Immature natural killer cell (primary cell): Measurements from ENCODE around the gene RIMKLA. TPM values are rescaled to one million over a fixed set of nuclear protein-coding genes. Genes with fewer than 3 reads are reported as not detected.
A peak's percentile ranks its signal among the peaks of the same experiment; 100 is the strongest.

Experiments
- DNase-seq, 3 donors: peaks; one replicate each; pipeline ENCODE4 v3.0.0; 2022; ENCODE audit warnings: mixed read lengths in 1 of 3
- H3K27ac Mint-ChIP-seq, 6 donors: one replicate each; pipeline ENCODE4 v1.8.0; 2020; ENCODE audit warnings: mixed read lengths in 6 of 6, mild to moderate bottlenecking in 5 of 6, inconsistent platforms in 4 of 6, moderate library complexity in 3 of 6
- H3K27me3 Mint-ChIP-seq, 3 donors: one replicate each; pipeline ENCODE4 v1.8.0; 2020 to 2021; ENCODE audit warnings: low read depth in 3 of 3, mild to moderate bottlenecking in 3 of 3, mixed read lengths in 3 of 3, moderate library complexity in 3 of 3, inconsistent platforms in 1 of 3
- H3K36me3 Mint-ChIP-seq, 3 donors: one replicate each; pipeline ENCODE4 v1.8.0; 2020; ENCODE audit warnings: mixed read lengths in 3 of 3, inconsistent platforms in 2 of 3, mild to moderate bottlenecking in 2 of 3
- H3K4me1 Mint-ChIP-seq, 2 donors: one replicate each; pipeline ENCODE4 v1.8.0; 2020; ENCODE audit warnings: inconsistent platforms in 2 of 2, mild to moderate bottlenecking in 2 of 2, mixed read lengths in 2 of 2, moderate library complexity in 1 of 2
- H3K4me3 Mint-ChIP-seq, 5 donors: one replicate each; pipeline ENCODE4 v1.8.0; 2020; ENCODE audit warnings: mild to moderate bottlenecking in 5 of 5, mixed read lengths in 5 of 5, inconsistent platforms in 3 of 5, moderate library complexity in 3 of 5
- H3K9me3 Mint-ChIP-seq, 6 donors: one replicate each; pipeline ENCODE4 v1.8.0; 2020; ENCODE audit warnings: mild to moderate bottlenecking in 6 of 6, mixed read lengths in 6 of 6, inconsistent platforms in 4 of 6, moderate library complexity in 3 of 6
- polyA plus RNA-seq, 3 donors: library from polyadenylated mRNA; unstranded; fragments of 300-500 nt; fragmentation: Illumina TruSeq; gene quantifications; one replicate each; pipeline ENCODE4 v1.2.3, GENCODE V29; 2021

RIMKLA gene
- polyA plus RNA-seq, 3 donors from 2014 or later, result 0.34 to 1.1 (median 0.58) TPM

GRCh38 chr1:42427240-42427639 is 46.6 kb downstream of the RIMKLA start:
- Mint-ChIP-seq H3K4me3 (no peak overlapping the region), H3K27ac (no peak overlapping the region), H3K36me3 (no peaks in the 10 kb centered on the region), H3K4me1 (peaks cover 0 to 10% of the 10 kb centered on the region in 2 donors), H3K9me3 (no peaks in the 10 kb centered on the region), H3K27me3 (peaks cover 0 to 2% (median 0%) of the 10 kb centered on the region in 3 donors)
- DNase-seq, result no peak

DNA sequence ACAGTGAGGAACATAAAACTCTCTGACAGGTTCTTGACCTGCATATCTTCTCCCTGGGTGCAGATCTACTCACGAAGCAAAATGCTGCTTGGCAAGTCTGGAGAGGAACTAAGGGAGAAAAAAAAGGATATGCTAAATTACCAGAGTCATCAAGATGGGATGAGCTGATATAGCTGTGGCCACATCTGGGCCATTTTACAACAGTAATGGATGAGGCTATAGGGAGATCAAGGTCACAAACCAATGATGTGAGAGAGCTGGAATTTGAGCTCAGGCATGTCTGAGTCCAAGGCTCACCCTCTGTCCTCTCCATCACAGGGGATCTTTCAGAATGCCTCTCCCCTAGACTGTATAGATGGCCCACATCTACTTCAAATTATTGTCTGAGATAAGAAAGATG is 49.0 kb downstream of the RIMKLA start:
- peaks cover 0 to 10% of the 10 kb centered on the region in 2 donors for H3K4me1 Mint-ChIP-seq
- H3K27me3 Mint-ChIP-seq, result no peaks in the 10 kb centered on the region
- H3K36me3 Mint-ChIP-seq, result no peaks in the 10 kb centered on the region
- no peak for DNase-seq
- no peak overlapping the region for H3K4me3 Mint-ChIP-seq
- no peak overlapping the region for H3K27ac Mint-ChIP-seq
- H3K9me3 Mint-ChIP-seq, result no peaks in the 10 kb centered on the region

DNA sequence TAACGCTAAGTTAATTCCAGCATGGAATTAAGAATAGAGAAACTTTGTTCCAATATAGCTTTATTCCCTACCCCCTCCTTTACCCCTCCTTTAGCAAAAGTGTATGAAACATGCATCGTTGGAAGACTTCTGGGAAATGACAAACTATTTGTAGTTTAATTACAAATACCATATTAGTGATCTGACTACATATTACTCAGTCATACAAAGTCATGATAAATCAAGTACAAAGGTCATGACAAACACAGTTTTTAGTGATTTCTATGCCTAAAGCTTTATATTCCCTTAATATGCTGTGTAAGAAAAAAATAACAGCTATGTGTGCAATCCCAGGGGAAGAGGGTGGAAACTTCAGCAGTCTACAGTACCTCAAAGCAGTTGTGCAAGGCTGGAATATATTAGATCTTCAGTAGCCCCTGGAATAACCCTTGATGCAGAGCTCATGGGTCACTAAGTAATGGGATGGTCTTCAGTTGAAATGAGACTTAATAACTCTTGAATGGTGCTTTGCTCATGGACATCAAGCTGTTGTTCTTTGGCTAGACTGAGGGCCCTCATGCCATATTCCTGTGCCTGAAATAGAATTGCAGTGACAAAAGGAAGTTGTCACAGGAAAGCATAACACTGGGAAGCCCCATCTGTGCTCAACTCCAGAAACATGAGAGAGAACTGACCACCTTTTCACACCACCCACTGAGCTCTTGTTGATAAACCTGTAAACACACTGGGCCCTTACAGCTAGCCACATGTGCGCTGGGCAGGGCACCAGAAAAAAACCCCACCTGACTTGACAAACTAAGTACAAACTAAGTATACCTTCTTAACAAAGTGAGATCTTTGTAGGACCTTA is 49.9 kb downstream of the RIMKLA start:
- Mint-ChIP-seq H3K4me1 (peaks cover 0 to under 1% of the 10 kb centered on the region in 2 donors), H3K27ac (peak overlapping the region in 2 of 6 donors; percentile 3 to 36), H3K36me3 (no peaks in the 10 kb centered on the region), H3K4me3 (no peak overlapping the region), H3K27me3 (no peaks in the 10 kb centered on the region), H3K9me3 (no peaks in the 10 kb centered on the region)
- peak; percentile 10 to 28 (median 15) for DNase-seq

- no peak overlapping the region for H3K4me3 Mint-ChIP-seq
- H3K27ac Mint-ChIP-seq, result no peak overlapping the region
- H3K4me1 Mint-ChIP-seq, result no peaks in the 10 kb centered on the region
- DNase-seq, result no peak
- no peaks in the 10 kb centered on the region for H3K27me3 Mint-ChIP-seq
- H3K9me3 Mint-ChIP-seq, result no peaks in the 10 kb centered on the region
- no peaks in the 10 kb centered on the region for H3K36me3 Mint-ChIP-seq
These were observed 50.9 kb downstream of the RIMKLA start for GRCh38 chr1:42431514-42431913.

DNA sequence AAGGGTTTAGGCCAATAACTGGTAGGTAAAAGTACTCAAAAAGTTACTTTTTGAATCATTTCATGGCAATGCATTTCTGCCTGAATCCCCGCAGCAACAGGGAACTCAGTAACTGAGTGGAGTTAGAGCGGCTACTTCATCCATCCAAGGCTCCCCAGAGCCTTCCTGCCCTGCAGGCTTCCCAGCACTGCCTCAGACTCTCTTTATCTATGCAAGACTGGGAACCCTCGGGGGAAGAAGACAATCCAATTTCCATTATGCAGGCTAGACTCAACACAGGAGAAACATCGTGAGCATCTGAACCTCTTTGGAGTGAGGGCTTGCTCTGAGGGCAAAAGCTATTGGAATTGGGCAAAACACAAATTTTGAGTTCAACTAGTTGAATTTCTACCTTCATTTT is 52.1 kb downstream of the RIMKLA start:
- Mint-ChIP-seq H3K27me3 (peaks cover 0 to 3% (median 0%) of the 10 kb centered on the region in 3 donors), H3K36me3 (peaks cover 0 to 3% (median 0%) of the 10 kb centered on the region in 3 donors), H3K27ac (no peak overlapping the region), H3K4me1 (no peaks in the 10 kb centered on the region), H3K9me3 (no peaks in the 10 kb centered on the region), H3K4me3 (no peak overlapping the region)
- DNase-seq, result no peak

DNA sequence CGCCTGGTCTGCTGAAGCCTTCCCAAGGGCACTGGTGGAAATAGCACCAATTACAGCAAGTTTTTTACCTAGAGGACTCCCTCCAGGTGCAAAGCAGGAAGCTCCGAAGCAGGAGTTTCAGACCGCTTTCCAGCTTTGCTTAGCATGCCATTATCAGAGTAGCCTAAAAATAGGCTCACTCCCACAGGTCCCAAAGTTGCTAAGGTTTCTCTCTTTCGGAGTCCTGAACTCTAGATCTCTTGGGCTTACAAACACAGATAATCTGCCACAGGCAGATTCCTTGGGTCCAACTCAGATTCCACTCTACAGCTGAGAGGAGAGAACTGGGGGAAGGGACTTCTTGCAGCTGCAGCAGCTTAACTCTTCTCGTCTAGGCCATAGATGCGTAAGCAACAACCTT is 52.8 kb downstream of the RIMKLA start:
- Mint-ChIP-seq H3K9me3 (no peaks in the 10 kb centered on the region), H3K4me3 (no peak overlapping the region), H3K4me1 (no peaks in the 10 kb centered on the region), H3K36me3 (peaks cover 0 to 3% (median 0%) of the 10 kb centered on the region in 3 donors), H3K27me3 (peaks cover 0 to 3% (median 0%) of the 10 kb centered on the region in 3 donors), H3K27ac (no peak overlapping the region)
- DNase-seq, result no peak

GRCh38 chr1:42434340-42434739 is 53.7 kb downstream of the RIMKLA start:
- H3K4me1 Mint-ChIP-seq, result no peaks in the 10 kb centered on the region
- DNase-seq, result no peak
- peaks cover 0 to 3% (median 2%) of the 10 kb centered on the region in 3 donors for H3K27me3 Mint-ChIP-seq
- H3K36me3 Mint-ChIP-seq, result peaks cover 0 to 3% (median 0%) of the 10 kb centered on the region in 3 donors
- no peaks in the 10 kb centered on the region for H3K9me3 Mint-ChIP-seq
- no peak overlapping the region for H3K4me3 Mint-ChIP-seq
- no peak overlapping the region for H3K27ac Mint-ChIP-seq

DNA sequence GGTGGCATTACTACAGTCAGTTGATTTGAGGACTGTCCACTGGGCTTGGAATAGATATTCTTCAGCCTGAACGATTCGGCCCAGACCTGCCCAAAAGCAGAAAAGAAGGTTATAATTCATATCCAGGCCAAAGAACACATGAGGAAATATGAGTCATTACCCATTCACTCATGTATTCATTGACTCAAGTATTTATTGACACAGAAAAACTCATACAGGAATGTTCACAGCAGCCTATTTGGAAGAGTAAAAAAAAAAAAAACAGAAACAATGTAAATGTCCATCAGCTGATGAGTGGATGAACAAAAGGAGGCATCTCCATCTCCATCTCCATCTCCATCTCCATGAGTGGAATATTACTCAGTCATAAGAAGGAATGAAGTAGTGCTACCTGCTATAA is 59.3 kb downstream of the RIMKLA start:
- H3K36me3 Mint-ChIP-seq, result peaks cover 0 to 3% (median 0%) of the 10 kb centered on the region in 3 donors
- DNase-seq, result no peak
- H3K27ac Mint-ChIP-seq, result no peak overlapping the region
- no peaks in the 10 kb centered on the region for H3K9me3 Mint-ChIP-seq
- no peaks in the 10 kb centered on the region for H3K4me1 Mint-ChIP-seq
- peaks cover 0 to 3% (median 2%) of the 10 kb centered on the region in 3 donors for H3K27me3 Mint-ChIP-seq
- H3K4me3 Mint-ChIP-seq, result no peak overlapping the region

DNA sequence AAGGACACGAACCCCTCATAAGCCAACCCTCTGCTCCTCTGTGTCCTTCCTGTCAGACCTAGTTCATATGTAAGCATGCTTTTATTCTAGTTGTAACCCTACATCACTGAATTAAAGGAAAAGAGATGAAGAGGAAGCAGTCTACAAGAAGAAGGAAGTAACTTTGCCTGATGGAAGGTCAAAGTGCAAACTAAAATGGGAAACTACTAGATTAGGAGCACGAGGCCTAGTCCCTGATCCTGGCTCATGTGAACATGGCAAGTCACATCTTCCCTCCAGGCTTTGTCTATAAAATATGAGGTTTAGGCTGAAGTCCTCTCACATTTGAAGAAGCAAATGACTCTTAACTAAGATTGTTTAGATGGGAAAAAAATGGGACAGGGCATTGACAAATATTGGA is 62.1 kb downstream of the RIMKLA start:
- DNase-seq, result no peak
- no peak overlapping the region for H3K27ac Mint-ChIP-seq
- H3K9me3 Mint-ChIP-seq, result no peaks in the 10 kb centered on the region
- no peak overlapping the region for H3K4me3 Mint-ChIP-seq
- H3K4me1 Mint-ChIP-seq, result no peaks in the 10 kb centered on the region
- H3K36me3 Mint-ChIP-seq, result no peaks in the 10 kb centered on the region
- H3K27me3 Mint-ChIP-seq, result peaks cover 0 to 10% (median 2%) of the 10 kb centered on the region in 3 donors

- H3K27ac Mint-ChIP-seq, result no peak overlapping the region
- DNase-seq, result no peak
- H3K4me1 Mint-ChIP-seq, result peaks cover 0 to 2% of the 10 kb centered on the region in 2 donors
- H3K36me3 Mint-ChIP-seq, result no peaks in the 10 kb centered on the region
- H3K27me3 Mint-ChIP-seq, result peaks cover 4 to 12% (median 4%) of the 10 kb centered on the region in 3 donors
- no peak overlapping the region for H3K4me3 Mint-ChIP-seq
- H3K9me3 Mint-ChIP-seq, result no peaks in the 10 kb centered on the region
These were observed 68.7 kb downstream of the RIMKLA start for GRCh38 chr1:42449256-42449655.

- Mint-ChIP-seq H3K9me3 (no peaks in the 10 kb centered on the region), H3K27me3 (peaks cover 4 to 12% (median 4%) of the 10 kb centered on the region in 3 donors), H3K4me1 (peaks cover 2 to 4% of the 10 kb centered on the region in 2 donors), H3K27ac (no peak overlapping the region), H3K4me3 (no peak overlapping the region), H3K36me3 (no peaks in the 10 kb centered on the region)
- DNase-seq, result no peak
These were observed 69.5 kb downstream of the RIMKLA start for GRCh38 chr1:42450061-42450460.

GRCh38 chr1:42453386-42453785 is 72.8 kb downstream of the RIMKLA start:
- Mint-ChIP-seq H3K27me3 (peaks cover 14 to 16% (median 15%) of the 10 kb centered on the region in 3 donors), H3K27ac (peak overlapping the region in 2 of 6 donors; percentile 13 to 68), H3K4me3 (peak overlapping the region in 2 of 5 donors; percentile 15 to 39), H3K36me3 (peaks cover 5 to 11% (median 8%) of the 10 kb centered on the region in 3 donors), H3K9me3 (peaks cover 0 to 2% (median 0%) of the 10 kb centered on the region in 6 donors), H3K4me1 (peaks cover 27 to 29% of the 10 kb centered on the region in 2 donors)
- no peak for DNase-seq

DNA sequence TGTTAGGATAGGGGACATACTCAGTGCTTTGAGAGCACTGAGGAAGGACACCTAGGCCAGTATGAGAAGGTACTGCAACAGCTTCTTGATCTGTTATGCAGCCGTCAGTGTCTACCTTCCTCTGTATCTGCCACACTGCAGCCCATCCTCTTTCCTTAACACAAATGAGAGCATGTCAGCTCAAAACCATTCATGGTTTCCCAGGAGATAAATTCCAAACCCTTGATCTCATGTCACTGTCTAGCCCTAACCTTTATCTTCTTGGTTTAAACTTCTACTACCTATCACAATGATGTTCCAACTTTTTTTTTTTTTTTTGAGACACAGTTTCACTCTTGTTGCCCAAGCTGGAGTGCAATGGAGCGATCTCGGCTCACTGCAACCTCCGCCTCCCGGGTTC is 73.8 kb downstream of the RIMKLA start:
- peaks cover 0 to 2% (median 0%) of the 10 kb centered on the region in 6 donors for H3K9me3 Mint-ChIP-seq
- peaks cover 27 to 35% of the 10 kb centered on the region in 2 donors for H3K4me1 Mint-ChIP-seq
- peak overlapping the region; percentile 3 to 93 (median 60) for H3K4me3 Mint-ChIP-seq
- DNase-seq, result no peak
- peak overlapping the region in 5 of 6 donors; percentile 13 to 99 (median 37) for H3K27ac Mint-ChIP-seq
- peaks cover 14 to 16% (median 15%) of the 10 kb centered on the region in 3 donors for H3K27me3 Mint-ChIP-seq
- H3K36me3 Mint-ChIP-seq, result peaks cover 6 to 14% (median 10%) of the 10 kb centered on the region in 3 donors

GRCh38 chr1:42456010-42456753 is 75.6 kb downstream of the RIMKLA start, which contains the start of the genes PPCS and ZMYND12:
Gene PPCS (plus strand): TSS chr1:42456543. CDS start chr1:42456566, 23 bp downstream.
Gene ZMYND12 (minus strand): TSS chr1:42456022. CDS start chr1:42455997, 25 bp downstream.
- H3K9me3 Mint-ChIP-seq, result peaks cover 0 to 2% (median 0%) of the 10 kb centered on the region in 6 donors
- peaks cover 22 to 23% (median 23%) of the 10 kb centered on the region in 3 donors for H3K36me3 Mint-ChIP-seq
- peak within 1 kb of the TSS; percentile 95 to 100 (median 99) for H3K27ac Mint-ChIP-seq
- peaks cover 29 to 45% of the 10 kb centered on the region in 2 donors for H3K4me1 Mint-ChIP-seq
- peak within 1 kb of the TSS; percentile 88 to 99 (median 93) for H3K4me3 Mint-ChIP-seq
- peak; percentile 92 to 93 (median 93) for DNase-seq
- peaks cover 11 to 16% (median 14%) of the 10 kb centered on the region in 3 donors for H3K27me3 Mint-ChIP-seq
